GM21447 (cell line): ENCODE results near the gene PTGDS.

Experiments used
- ATAC-seq: cut with Tn5 transposase; IDR thresholded peaks from one replicate; pipeline ENCODE4 v1.9.1; 2021; ENCODE audit not compliant: unreplicated experiment

PTGDS gene

DNA sequence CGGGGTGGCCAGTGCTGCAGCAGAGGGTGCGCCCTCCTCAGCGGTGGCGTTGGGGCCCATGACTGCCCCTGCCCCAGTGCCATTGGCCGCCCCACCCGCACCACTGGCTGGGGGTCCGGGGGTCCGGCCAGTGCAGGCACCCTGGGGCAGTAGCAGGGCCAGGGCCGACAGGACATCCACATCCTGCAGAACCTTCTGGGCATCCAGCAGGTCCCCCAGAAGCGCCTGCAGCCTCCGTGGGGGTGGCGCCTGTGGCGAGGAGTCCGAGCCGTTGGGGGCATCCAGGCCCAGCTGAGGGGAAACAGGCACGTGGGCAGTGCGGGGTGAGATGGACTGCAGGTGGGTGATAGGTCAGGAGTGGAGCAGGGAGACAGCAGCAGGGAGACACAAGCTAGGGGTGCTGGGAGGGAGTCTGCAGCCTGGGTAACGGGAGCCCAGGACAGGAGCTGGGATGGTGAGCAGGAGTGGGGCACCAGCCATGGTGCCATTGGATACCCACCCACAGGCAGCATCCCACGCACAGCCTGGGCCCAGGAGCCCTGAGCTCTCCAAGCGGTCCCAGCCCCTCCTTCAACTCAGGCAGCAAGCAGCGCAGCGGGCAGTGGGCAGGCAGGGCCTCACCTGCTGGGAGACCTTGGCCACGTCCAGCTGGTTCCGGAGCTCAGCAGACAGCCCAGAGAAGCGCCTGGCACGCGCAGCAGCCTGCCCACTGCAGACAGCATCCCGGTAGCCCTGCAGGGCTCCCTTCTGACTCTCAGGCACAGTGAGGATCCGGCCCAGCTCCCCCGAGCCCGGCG lies 43.7 kb downstream of the PTGDS start:
- ATAC-seq, result no peak

DNA sequence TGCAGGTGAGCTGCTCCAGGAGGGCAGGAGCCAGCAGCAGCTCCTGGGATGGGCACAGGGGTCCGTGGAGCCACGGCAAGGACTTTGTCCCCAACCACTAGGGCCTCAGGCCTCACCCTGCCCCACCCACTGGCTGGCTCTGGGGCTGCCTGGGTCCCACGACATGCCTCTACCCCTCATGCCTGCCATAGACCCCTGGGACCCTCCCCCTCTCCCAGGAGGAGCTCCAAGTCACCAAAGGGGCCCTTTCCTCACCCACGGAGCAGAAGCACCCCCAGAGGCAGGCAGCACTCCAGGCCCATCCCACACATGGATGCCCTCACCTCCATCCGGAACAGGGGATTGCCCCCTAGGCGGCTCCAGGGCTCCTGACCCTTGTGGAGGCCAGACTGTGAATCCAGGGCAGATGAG lies 44.3 kb downstream of the PTGDS start:
- no peak for ATAC-seq

DNA sequence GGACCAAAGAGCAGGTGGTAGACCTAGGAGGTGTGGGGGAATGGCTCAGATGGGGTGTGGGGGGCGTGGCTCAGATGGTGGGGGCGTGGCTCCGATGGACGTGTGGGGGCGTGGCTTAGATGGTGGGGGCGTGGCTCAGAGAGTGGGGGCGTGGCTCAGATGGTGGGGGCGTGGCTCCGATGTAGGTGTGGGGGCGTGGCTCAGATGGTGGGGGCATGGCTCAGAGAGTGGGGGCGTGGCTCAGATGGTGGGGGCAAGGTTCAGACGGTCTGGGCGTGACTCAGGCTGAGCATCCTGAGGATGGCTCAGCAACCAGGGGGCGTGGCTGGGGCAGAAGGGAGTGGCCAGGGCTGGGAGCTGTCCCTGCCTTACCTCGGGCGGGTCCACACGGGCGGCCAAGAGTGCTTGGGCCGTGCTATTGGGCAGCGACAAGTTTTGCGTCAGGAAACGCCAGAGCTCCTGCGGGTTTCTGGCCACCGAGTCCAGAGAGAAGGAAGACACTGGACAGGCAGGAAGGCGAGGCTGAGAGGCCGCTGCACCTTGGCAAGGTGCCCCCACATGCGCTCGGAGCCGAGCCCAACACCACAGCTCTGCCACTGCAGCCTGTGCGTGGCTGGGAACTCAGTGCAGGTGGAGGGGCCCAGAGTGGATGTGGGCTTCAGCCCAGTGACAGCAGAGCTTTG lies 44.8 kb downstream of the PTGDS start:
- no peak for ATAC-seq

DNA sequence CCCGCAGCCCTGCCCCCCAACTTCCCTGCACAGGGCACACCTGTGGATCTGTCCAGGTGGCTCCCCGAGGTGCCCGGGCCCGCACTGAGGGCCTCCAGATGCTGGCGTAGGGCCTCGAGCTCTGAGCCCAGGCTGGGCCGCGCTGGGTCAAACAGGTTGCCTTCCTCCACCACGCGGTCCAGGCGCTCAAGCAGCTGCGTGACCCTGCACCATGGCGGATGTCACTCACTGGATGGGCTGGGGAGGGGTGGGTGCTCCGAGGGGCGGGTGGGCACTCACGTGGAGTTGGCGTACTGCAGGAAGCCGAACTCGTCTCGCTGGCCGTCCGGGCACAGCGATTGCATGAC lies 45.3 kb downstream of the PTGDS start:
- ATAC-seq, result no peak

DNA sequence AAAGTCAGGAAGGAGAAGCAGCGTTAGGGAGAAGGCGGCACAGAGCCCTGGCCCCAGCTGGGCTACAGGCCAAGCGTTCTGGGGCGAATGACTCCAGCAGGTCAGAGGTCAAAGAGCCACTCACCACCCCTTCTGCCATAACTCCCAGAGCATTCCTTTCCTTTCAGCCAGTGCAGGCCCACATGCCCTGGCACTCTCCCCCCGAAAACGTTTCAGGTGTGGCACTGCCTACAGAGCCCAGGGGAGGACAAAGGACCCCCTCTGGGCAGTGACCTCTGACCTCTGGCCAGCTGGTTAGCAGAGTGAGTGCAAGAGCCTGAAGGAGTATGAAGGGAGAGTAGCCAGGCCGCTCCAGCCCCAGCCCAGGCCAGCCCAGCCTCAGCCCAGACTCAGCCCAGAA lies 45.9 kb downstream of the PTGDS start:
- no peak for ATAC-seq

DNA sequence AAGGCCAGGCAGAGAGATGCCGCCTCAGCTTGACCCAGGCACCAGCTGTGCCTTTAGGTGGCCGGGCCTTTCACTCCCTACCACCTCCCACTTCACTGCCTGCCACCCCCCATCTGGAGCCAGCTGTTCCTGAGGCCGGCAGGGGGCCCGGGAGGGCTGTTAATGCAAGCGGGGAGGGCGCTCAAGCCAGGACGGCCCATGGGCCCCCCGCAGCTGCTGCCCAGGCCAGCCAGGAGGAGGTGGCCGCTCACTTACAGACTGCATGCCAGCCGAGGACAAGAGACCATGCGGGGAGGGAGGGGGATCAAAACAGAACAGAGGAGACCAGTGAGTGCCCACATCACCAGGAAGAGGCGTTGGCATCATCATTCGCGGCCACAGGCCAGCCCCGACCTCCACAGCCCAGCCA lies 46.3 kb downstream of the PTGDS start:
- no peak for ATAC-seq

DNA sequence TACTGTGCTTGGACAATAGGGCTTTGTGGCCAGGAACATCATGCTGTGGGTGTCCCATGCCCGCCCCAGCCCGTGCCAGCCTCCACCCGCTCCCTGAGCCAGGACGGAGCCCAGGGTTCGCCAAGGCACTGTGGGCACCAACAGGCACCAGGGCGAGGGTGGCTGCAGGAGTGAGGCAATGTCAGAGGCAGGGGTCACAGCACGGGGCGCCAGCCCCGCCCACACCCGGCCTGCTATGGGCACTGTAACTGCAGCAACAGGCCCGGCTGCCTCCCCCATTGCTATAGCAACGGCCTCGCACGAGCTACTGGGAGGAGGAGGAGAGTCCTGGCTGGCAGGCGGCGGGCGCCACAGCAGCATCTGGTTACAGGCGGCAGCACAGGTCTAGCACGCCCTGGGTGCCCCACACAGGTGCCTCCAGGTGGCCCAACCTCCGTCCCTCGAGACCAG lies 48.2 kb downstream of the PTGDS start:
- no peak for ATAC-seq

DNA sequence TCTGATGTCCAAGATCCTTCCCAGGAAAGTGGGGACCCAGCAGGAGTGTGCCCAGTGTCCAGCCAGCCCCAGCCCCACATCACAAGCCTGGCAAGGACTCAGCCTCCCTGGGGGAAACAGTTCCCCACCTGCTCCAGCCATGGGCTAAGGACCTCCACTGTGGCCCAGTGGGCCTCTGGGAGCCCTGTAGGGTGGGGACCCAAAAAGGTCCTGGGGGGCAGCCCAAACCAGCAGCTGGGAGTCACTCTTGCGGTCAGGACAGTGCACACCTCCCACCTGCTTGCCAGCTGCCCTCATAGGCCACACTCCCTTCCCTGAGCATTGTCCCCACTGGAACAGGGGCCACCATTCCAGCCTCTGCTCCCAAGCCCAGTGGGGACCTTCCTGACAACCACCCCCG lies 49.1 kb downstream of the PTGDS start:
- no peak for ATAC-seq

DNA sequence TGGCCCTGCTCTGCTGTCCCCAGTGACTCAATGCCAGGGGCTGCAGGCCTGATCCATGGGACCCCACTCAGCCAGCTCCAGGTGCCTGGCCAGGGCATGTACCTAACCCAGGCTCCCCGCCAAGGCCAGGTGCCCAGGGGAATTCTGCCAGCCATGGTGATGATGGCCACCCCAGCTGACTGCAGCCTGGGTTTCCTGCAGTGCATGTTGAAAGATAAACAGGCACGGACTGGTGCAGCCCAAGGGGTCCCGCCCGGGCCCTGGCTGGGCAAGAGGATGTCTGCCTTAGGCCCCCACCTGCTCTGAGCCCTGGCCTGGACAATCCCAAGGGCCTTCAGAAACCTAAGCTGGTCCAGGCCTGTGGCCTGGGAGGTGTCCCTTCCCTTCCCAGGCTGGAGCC lies 49.5 kb downstream of the PTGDS start:
- no peak for ATAC-seq

DNA sequence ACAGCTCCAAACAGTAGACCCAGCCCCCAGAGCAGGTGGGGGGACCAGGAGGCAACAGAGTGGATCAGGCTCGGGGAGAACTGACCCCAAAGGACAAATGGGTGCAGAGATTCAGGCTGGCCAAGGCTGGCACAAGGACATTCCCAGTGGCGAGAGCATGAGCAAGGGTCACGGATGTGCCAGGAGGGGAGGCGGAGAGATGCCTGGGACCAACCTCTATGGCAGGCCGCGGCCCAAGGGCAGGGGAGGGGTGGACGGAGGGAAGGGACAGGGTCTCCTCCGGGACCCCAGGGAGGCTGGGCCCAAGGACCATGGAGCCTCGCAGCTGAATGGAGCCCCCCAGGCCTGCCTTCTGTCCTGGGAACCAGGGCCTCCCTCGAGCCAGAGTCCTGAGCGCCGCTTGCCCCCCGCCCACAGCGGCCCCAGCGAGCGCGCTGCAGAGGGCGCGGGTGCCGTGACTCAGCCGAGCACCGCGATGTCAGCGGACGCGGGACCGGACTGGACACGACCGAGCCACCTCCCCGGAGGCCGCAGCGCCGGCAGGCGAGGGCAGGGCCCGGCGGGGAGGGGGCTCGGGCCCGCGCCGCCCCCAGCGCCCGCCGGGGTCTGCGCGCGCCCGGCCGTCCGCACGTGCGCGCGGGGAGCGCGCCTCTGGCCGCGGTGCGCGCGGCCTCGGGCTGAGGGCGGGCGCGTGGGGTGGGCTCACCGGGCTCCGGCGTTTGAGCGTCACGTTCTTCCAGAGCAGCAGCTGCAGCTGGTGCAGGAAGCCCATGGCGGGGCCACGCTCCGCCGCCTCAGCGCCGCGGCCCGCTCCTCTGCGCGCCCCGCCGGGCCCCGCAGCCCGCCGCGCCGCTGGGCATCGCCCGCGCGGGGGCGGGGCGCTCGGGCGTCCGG lies 50.3 kb downstream of the PTGDS start, which contains the start of gene ABCA2:
Gene ABCA2, minus strand, starts transcription at position 869 of the 894 bp plus-strand sequence. Its CDS starts 97 bp downstream, at position 772.
- no peak for ATAC-seq

DNA sequence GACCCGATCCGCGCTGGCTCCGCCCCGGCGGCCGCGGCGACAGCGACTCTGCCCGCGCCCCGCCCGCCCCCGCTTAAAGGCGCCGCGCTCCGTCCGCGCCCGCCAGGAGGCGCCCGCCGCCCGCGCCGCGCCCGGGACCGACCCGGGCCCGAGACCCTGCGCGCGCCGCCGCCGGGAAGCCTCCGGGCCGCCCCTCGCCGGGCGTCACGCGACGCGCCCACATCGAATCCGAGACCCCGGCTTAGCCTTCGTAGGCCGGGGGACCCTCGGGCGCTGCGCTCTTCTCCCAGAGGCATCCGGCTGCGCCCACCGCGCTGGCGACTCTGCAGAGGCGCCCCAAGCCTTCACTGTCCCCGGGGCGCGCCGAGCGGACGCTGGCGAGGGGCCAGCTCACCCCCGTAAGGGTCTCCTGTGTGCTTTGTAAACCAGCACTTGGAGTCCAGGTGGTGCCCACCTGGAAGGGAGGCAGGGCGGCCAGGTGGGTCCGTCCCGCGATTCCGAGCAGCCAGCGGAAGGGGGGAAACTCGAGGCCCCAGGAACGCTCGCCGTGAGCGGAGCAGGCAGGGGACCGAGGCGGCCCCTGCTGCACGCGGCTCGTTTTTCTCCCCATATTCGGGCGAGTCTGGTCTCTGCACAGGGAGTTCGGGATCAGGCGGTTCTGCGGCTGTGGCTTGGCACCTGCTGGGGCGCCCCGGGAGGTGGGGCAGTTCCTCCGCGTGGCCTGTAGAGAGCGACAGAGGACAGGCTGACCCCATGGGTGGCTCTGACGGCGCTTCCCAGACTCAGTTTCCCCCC lies 51.2 kb downstream of the PTGDS start:
- ATAC-seq, result no peak

DNA sequence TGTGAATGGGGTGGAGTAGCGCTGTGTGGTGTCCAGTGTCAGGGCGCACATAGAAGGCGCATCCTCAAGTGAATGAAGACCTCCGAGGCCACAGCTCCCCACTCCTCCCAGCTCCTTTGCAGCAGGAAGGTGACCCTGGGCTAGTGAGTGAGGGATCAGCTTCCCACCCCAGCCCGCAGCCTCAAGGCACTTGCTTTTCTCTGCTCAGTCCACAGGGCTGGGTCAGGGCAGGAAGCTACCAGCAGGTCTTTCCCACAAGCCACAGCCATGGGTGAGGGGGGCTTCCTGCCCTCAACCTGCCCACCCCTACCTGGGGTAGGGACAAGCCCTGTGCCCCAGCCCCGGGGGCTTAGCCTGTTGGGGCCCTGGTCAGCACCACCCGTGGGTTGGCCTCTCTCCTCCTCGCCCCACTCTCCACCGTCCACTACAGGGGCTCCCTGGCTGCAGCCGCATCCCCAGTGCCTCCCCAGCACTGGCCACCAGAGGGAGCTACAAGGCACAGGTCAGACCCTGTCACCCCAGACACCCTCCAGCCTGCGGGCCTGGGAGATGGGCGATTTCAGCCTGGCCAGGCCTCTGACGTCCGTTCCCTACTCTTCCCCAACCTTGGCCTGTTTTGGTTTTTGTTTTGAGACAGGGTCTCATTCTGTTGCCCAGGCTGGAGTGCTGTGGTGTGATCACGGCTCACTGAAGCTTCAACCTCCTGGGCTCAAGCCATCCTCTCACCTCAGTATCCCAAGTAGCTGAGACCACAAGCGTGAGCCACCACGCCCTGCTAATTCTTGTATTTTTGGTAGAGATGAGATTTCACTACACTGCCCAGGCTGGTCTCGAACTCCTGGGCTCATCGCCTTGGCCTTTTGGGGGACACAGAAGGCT lies 52.0 kb downstream of the PTGDS start:
- peak; percentile 38 for ATAC-seq

DNA sequence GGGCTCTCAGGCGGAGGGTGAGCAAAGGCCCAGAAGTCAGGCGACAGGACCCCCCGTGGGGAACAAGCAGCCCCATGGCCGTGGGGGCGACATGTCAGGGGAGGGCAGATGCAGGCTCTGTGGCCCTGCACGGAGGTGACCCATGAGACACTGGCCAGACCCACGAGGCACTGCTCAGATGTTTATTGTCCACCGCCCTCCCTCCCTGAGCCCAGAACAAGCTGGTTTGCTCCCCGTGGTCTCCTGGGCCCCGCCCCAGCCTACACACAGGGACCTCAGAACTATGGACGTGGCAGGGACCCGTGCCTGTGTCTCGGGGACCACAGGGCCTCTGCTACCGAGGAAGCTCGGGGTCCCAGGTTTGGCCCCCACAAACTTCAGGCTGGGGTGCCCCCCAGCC lies 52.7 kb downstream of the PTGDS start:
- no peak for ATAC-seq

DNA sequence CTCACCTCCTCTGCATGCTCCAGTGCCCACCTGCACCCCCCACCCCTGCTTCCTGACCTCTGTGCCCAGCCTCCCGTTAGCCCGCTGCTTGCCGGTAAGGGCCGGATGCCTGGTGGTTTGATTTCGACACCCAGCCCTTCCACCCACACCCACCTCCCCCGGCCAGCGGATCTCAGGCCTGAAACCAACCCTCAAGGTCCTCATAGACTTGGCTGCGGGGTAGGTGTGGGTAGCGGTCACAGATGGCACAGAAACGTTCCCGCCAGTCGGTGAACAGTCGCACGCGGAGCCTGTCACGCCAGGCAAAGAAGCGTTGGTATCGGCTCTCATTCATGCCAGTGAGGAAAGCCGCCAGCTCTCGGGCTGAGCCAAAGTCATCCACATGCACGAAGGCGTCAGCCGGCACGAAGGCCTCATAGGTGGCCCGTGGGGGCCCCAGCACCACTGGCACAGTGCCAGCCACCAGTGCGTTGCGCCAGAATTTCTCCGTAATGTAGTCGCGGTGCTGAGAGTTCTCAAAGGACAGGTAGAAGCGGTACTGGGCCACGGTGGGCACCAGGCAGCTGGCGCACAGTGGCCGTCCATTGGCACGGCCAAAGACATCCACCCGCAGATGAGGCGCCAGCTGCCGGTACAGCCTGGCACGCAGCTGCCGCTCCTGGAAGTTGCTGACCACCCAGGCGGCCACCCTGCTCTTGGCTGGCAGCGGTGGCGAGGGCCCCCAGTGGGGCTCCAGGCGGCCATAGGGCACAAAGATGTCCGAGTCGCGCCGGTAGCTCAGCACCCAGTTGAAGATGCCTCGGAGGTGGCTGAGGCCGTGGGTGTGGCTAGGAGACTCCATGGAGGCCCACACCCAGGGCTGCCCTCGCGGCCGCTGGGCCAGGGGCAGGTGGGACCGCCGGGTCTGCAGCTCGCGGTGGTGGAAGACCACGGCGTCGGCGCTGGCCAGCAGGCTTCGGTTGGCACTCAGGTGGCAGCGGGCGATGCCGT lies 53.5 kb downstream of the PTGDS start:
- no peak for ATAC-seq
